GM12878 (cell line): ENCODE results near the gene ASCC1. TPM values are rescaled to one million over a fixed set of nuclear protein-coding genes. Genes with fewer than 3 reads are reported as not detected.

Source experiments
- ATAC-seq: fragments of 200-7000 bp; cut with Tn5 transposase; 3 replicates; pipeline ENCODE4 v1.9.1; 2020; ENCODE audit warnings: mild to moderate bottlenecking, moderate library complexity
- BruUV-seq: library from RNA; stranded (reverse); fragments of 400-500 nt; replicated peaks from 2 replicates; lab custom pipeline; 2021; lab: Mats Ljungman, UMichigan
- CTCF ChIA-PET: fragments of 300-600 bp; sonication (Branson Sonifier 250); formaldehyde crosslinking; extraction: SDS; loops from one replicate; lab custom pipeline; 2021; ENCODE audit warnings: inconsistent platforms; lab: Yijun Ruan, JAX
- POLR2A ChIA-PET: fragments of 350-600 bp; formaldehyde crosslinking; extraction: SDS; loops from one replicate; lab custom pipeline; 2021; ENCODE audit warnings: inconsistent platforms; lab: Charles Lee
- RAD21 ChIA-PET: fragments of 300-600 bp; sonication (Branson Sonifier 250); formaldehyde crosslinking; loops from one replicate; lab custom pipeline; 2023; ENCODE audit warnings: antibody characterized with exemption; ENCODE audit not compliant: unreplicated experiment; lab: Charles Lee
- SMC1A ChIA-PET: fragments of 300-600 bp; sonication (Branson Sonifier 250); formaldehyde crosslinking; loops from one replicate; lab custom pipeline; 2023; ENCODE audit not compliant: unreplicated experiment, uncharacterized antibody; lab: Charles Lee
- DNase-seq: peaks from one replicate; pipeline ENCODE4 v3.0.0-alpha.2; 2011; ENCODE audit warnings: low read depth, low spot score
- FAIRE-seq: peaks from 3 replicates; lab custom pipeline; 2011; peaks lifted over from hg19 to GRCh38; lab: Jason Lieb, UNC
- H2AFZ ChIP-seq: 2 replicates; pipeline ENCODE4 v1.6.0; 2011; ENCODE audit warnings: low read depth, low read length, control low read depth; ENCODE audit not compliant: control insufficient read depth
- H3K27ac ChIP-seq: 2 replicates; pipeline ENCODE4 v1.5.1; 2011; ENCODE audit warnings: control low read depth; ENCODE audit not compliant: control insufficient read depth, insufficient read depth
- H3K27me3 ChIP-seq, 2 experiments: replicated peaks in 1 of 2; 2 replicates each; pipeline versions ENCODE4 v1.6.0 to v1.6.1; 2011; ENCODE audit warnings: low read length in 1 of 2; ENCODE audit not compliant: control insufficient read depth in 2 of 2, insufficient read depth in 2 of 2
- H3K36me3 ChIP-seq, 2 experiments: 2 replicates each; pipeline ENCODE4 v1.5.1; 2011; ENCODE audit warnings: low read length in 1 of 2; ENCODE audit not compliant: control insufficient read depth in 2 of 2, insufficient read depth in 2 of 2
- H3K4me1 ChIP-seq: 2 replicates; pipeline ENCODE4 v1.6.1; 2011; ENCODE audit warnings: mild to moderate bottlenecking, low read length, moderate library complexity, mixed read lengths; ENCODE audit not compliant: control insufficient read depth, insufficient read depth
- H3K4me2 ChIP-seq: 2 replicates; pipeline ENCODE4 v1.6.0; 2011; ENCODE audit warnings: control low read depth; ENCODE audit not compliant: control insufficient read depth, insufficient read depth
- H3K4me3 ChIP-seq: fragments of 200-600 bp; sonication (generic); 2 replicates; pipeline ENCODE4 v1.5.1; 2016
- H3K79me2 ChIP-seq: 2 replicates; pipeline ENCODE4 v1.6.0; 2011; ENCODE audit warnings: low read length; ENCODE audit not compliant: control insufficient read depth, insufficient read depth
- H3K9ac ChIP-seq: 2 replicates; pipeline ENCODE4 v1.8.0; 2011; ENCODE audit warnings: low read length, control low read depth, mixed read lengths; ENCODE audit not compliant: control insufficient read depth, insufficient read depth
- H3K9me3 ChIP-seq: replicated peaks from 3 replicates; pipeline ENCODE4 v1.5.1; 2011; ENCODE audit warnings: mild to moderate bottlenecking, low read length; ENCODE audit not compliant: control insufficient read depth, insufficient read depth
- H4K20me1 ChIP-seq: 2 replicates; pipeline ENCODE4 v1.6.0; 2011; ENCODE audit not compliant: control insufficient read depth, insufficient read depth
- JUNB ChIP-seq: IDR thresholded peaks from 2 replicates; pipeline ENCODE4 v1.6.1; 2016; ENCODE audit warnings: antibody characterized with exemption, mild to moderate bottlenecking
- JUND ChIP-seq: IDR thresholded peaks from 2 replicates; pipeline ENCODE4 v1.6.1; 2012; ENCODE audit warnings: low read depth, mild to moderate bottlenecking, low read length, improper control_type of control experiment, moderate library complexity
- TCF7 ChIP-seq: IDR thresholded peaks from 2 replicates; pipeline ENCODE4 v1.6.1; 2014; ENCODE audit warnings: antibody characterized with exemption, borderline replicate concordance
- ZNF207 ChIP-seq: fragments of 450-650 bp; IDR thresholded peaks from 2 replicates; pipeline ENCODE4 v1.6.1; 2014; ENCODE audit warnings: antibody characterized with exemption, mild to moderate bottlenecking, borderline replicate concordance
- WGBS: methylation state at CpG from one replicate; pipeline ENCODE4 v1.1.6; 2016; ENCODE audit warnings: low lambda C conversion rate; ENCODE audit not compliant: insufficient replicate concordance, insufficient coverage; ENCODE audit errors: missing lambda C conversion rate; 5-methylcytosine and 5-hydroxymethylcytosine counted together
- in situ Hi-C: fragments of 300-500 bp; cut with MboI; formaldehyde crosslinking; loops from 9 replicates; pipeline ENCODE4 v1.14.3; 2018; ENCODE audit warnings: mixed read lengths
- intact Hi-C: fragments of 100-400 bp; cut with micrococcal nuclease; formaldehyde crosslinking; loops from one replicate; pipeline ENCODE4 v1.14.2; 2022; ENCODE audit not compliant: unreplicated experiment
- polyA plus RNA-seq, 11 experiments: library from polyadenylated mRNA; depleted of rRNA in 4 of 11; unstranded in 6 of 11; stranded (reverse) in 5 of 11; fragments of >200 nt; fragmentation: Nextera tagmentation in 4 of 11; fragmentation: Illumina TruSeq in 1 of 11; extraction: Ambion mirVana in 4 of 11; extraction: Trizol in 1 of 11; gene quantifications; 1 replicate in 1 of 11; 2 replicates in 10 of 11; pipeline versions ENCODE4 v1.2.1 to v1.2.3, GENCODE V29; 2011 to 2016; ENCODE audit warnings: inconsistent platforms in 2 of 11, missing spikeins in 2 of 11, low read depth in 1 of 11
- total RNA-seq, 4 experiments: library from RNA; depleted of rRNA in 3 of 4; stranded (reverse); fragments of >200 nt in 3 of 4; fragmentation: Illumina TruSeq in 1 of 4; extraction: Trizol in 1 of 4; gene quantifications; 2 replicates each; pipeline versions ENCODE4 v1.2.1 to v1.2.3, GENCODE V29; 2013 to 2021
- TF ChIP-seq, protein P1 (sequence below): fragments of 450-650 bp; IDR thresholded peaks from 2 replicates; pipeline ENCODE4 v1.6.1; 2016; ENCODE audit warnings: mild to moderate bottlenecking, moderate library complexity, borderline replicate concordance
- TF ChIP-seq, protein P2 (sequence below): fragments of 450-650 bp; IDR thresholded peaks from 2 replicates; pipeline ENCODE4 v1.6.1; 2017; ENCODE audit warnings: low read depth, mild to moderate bottlenecking, moderate library complexity
- TF ChIP-seq, protein P3 (sequence below): IDR thresholded peaks from 2 replicates; pipeline ENCODE4 v1.6.1; 2012; ENCODE audit warnings: low read depth, low read length, improper control_type of control experiment

Gene ASCC1
- total and polyA plus RNA-seq, 10 of the 15 experiments (the other 5 are each of a cell fraction or from before 2014, with no cell fraction given) = 23.3 to 80.6 (median 42.8) TPM

- Histone ChIP-seq H3K79me2 (no peaks in the 10 kb centered on the region), H3K27ac (no peak overlapping the region), H3K36me3 (no peaks in the 10 kb centered on the region; a peak in 2 of 4 replicates), H3K9ac (no peak overlapping the region), H3K4me3 (peak overlapping the region; percentile 61; the same call in 1 of the 2 replicates), H4K20me1 (no peaks in the 10 kb centered on the region), H3K4me2 (peak overlapping the region; percentile 98), H2AFZ (peak overlapping the region; percentile 51), H3K4me1 (0 out of 2 replicates have a peak, but pooled peaks cover 10% of the 10 kb centered on the region), H3K9me3 (no peaks in the 10 kb centered on the region)
- FAIRE-seq (no peak), DNase-seq (no peak)
- BruUV-seq = no TSS peak
- POLR2A ChIA-PET = interaction anchor here (0.5 to 1.0 kb wide), 2 partner anchors 22 to 133 kb away, joined by 3 read pairs; no protein-coding TSS in a partner anchor
- RAD21 ChIA-PET = interaction anchor here (1.3 kb wide), 1 partner anchor 39 kb away, joined by 3 read pairs; no protein-coding TSS in a partner anchor
- in situ Hi-C loops = no loop called here
- CTCF ChIA-PET = no interaction called here
- 2% methylated on average over 24 of the region's 50 CpGs for WGBS
- SMC1A ChIA-PET = interaction anchor here (0.5 to 1.2 kb wide), 2 partner anchors 28 to 97 kb away, joined by 3 to 4 read pairs; no protein-coding TSS in a partner anchor
- TF ChIP-seq, protein P1, sequence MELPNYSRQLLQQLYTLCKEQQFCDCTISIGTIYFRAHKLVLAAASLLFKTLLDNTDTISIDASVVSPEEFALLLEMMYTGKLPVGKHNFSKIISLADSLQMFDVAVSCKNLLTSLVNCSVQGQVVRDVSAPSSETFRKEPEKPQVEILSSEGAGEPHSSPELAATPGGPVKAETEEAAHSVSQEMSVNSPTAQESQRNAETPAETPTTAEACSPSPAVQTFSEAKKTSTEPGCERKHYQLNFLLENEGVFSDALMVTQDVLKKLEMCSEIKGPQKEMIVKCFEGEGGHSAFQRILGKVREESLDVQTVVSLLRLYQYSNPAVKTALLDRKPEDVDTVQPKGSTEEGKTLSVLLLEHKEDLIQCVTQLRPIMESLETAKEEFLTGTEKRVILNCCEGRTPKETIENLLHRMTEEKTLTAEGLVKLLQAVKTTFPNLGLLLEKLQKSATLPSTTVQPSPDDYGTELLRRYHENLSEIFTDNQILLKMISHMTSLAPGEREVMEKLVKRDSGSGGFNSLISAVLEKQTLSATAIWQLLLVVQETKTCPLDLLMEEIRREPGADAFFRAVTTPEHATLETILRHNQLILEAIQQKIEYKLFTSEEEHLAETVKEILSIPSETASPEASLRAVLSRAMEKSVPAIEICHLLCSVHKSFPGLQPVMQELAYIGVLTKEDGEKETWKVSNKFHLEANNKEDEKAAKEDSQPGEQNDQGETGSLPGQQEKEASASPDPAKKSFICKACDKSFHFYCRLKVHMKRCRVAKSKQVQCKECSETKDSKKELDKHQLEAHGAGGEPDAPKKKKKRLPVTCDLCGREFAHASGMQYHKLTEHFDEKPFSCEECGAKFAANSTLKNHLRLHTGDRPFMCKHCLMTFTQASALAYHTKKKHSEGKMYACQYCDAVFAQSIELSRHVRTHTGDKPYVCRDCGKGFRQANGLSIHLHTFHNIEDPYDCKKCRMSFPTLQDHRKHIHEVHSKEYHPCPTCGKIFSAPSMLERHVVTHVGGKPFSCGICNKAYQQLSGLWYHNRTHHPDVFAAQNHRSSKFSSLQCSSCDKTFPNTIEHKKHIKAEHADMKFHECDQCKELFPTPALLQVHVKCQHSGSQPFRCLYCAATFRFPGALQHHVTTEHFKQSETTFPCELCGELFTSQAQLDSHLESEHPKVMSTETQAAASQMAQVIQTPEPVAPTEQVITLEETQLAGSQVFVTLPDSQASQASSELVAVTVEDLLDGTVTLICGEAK = no peak
- TF ChIP-seq, protein P2, sequence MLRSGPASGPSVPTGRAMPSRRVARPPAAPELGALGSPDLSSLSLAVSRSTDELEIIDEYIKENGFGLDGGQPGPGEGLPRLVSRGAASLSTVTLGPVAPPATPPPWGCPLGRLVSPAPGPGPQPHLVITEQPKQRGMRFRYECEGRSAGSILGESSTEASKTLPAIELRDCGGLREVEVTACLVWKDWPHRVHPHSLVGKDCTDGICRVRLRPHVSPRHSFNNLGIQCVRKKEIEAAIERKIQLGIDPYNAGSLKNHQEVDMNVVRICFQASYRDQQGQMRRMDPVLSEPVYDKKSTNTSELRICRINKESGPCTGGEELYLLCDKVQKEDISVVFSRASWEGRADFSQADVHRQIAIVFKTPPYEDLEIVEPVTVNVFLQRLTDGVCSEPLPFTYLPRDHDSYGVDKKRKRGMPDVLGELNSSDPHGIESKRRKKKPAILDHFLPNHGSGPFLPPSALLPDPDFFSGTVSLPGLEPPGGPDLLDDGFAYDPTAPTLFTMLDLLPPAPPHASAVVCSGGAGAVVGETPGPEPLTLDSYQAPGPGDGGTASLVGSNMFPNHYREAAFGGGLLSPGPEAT = no peak
- TF ChIP-seq JUND (no peak), JUNB (no peak), ZNF207 (no peak), TCF7 (no peak)
- TF ChIP-seq, protein P3, sequence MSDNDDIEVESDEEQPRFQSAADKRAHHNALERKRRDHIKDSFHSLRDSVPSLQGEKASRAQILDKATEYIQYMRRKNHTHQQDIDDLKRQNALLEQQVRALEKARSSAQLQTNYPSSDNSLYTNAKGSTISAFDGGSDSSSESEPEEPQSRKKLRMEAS = no peak
- TF ChIP-seq, all 136 proteins: peak for 0
- peak; percentile 51 for ATAC-seq
- intact Hi-C loops = no loop called here
- peaks cover 15 to 16% of the 10 kb centered on the region in 2 experiments for H3K27me3 ChIP-seq
These were observed 128.6 kb downstream of the ASCC1 start for GRCh38 chr10:72087392-72087968.
